Gastroesophageal sphincter (tissue), 3 donors: ENCODE data around the gene RIMBP2.

Source experiments
- CTCF ChIP-seq, 4 experiments: fragments of 200-600 bp in 2 of 4; fragments of 450-650 bp in 2 of 4; sonication (generic) in 1 of 4; IDR thresholded peaks; one replicate each; pipeline ENCODE4 v1.5.1; 2017 to 2019; ENCODE audit warnings: antibody characterized with exemption in 4 of 4, mild to moderate bottlenecking in 2 of 4, moderate library complexity in 2 of 4
- POLR2AphosphoS5 ChIP-seq: sonication (generic); formaldehyde crosslinking; IDR thresholded peaks from one replicate; pipeline ENCODE4 v1.6.1; 2017; ENCODE audit warnings: antibody characterized with exemption

- TF ChIP-seq CTCF (IDR thresholded peaks at IDR 0.05): no peak
- no peak for TF ChIP-seq POLR2AphosphoS5
These were observed 26.6 kb upstream of the RIMBP2 start for GRCh38 chr12:130742716-130743115.
